ENCODE measurements around the gene PRIMPOL.
"Not testable (repeated sequence)": the region's sequence is repeated elsewhere in the genome, so short reads cannot be mapped to it uniquely, and the experiment has no call there.

PRIMPOL gene

DNA sequence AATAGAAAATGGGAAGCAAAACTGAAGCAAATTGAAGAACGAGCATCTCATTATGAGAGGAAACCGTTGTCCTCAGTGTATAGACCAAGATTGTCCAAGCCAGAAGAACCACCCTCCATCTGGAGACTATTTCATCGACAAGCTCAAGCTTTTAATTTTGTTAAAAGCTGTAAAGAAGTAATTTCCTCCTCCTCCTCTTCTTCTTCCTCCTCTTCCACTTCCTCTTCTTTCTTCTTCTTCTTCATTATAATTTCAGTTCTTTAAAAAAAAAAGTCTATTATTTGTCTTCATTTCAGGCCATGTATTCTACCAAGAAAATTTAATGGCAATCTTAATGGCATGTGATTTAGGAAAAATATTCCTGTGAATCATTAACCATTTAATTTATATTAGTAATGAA, 7.6 kb downstream of the PRIMPOL start:
- TF ChIP-seq CTCF (IDR thresholded peaks at IDR 0.05; ENCODE audit: insufficient read depth, low read length, missing control alignments) = no peak
- no peak for DNase-seq (ENCODE audit: low read depth, low spot score)
- POLR2A ChIA-PET = no interaction called here
- CTCF ChIA-PET = no interaction called here
- H3K4me3 ChIP-seq (ENCODE audit: low read depth, low read length) = no peak overlapping the region

DNA sequence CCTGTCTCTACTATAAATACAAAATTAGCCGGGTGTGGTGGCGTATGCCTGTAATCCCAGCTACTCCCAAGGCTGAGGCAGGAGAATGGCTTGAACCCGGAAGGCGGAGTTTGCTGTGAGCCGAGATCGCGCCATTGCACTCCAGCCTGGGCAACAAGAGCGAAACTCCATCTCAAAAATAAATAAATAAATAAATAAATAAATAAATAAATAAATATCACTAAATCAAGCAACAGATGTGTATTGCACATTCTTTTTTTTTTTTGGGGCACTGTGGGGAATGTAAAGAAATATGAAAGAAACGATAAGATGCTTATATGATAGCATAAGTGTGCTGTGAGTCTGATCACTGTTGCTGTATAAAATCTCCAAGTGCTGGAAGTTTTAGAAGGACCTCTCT, 8.3 kb downstream of the PRIMPOL start:
- H3K4me3 ChIP-seq (ENCODE audit: low read depth, low read length); POLR2A ChIA-PET; DNase-seq (ENCODE audit: low read depth, low spot score); CTCF ChIA-PET: not testable (repeated sequence)

GRCh38 chr4:184660978-184661377, 11.4 kb downstream of the PRIMPOL start:
- ChIA-PET POLR2A (no interaction called here), CTCF (no interaction called here)
- TF ChIP-seq CTCF (IDR thresholded peaks at IDR 0.05; ENCODE audit: insufficient read depth, low read length, missing control alignments) = no peak
- H3K4me3 ChIP-seq (ENCODE audit: low read depth, low read length) = no peak overlapping the region
- no peak for DNase-seq (ENCODE audit: low read depth, low spot score)

DNA sequence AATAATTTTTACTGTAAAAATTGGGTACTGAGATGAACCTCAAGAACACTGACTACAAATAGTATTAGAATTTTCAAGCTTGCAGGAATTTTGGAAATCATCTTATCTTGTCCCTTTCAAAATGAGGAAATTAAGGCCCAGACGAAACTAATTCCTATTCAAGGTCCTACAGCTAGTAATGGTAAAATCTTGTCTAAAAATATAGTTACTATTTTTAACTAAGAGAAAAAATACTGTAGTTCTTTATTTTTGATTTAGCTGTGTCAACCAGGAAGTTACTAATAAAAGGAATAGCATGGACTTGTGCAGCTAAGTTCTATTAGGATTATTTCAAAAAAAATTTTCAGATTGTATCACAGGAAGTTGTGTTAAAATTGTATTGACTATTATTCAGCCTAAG, 12.7 kb downstream of the PRIMPOL start:
- H3K4me3 ChIP-seq (ENCODE audit: low read depth, low read length) = no peak overlapping the region
- ChIA-PET POLR2A (no interaction called here), CTCF (interaction anchor here (0.8 to 1.2 kb wide), 3 partner anchors 8 to 343 kb away, joined by 3 read pairs; no protein-coding TSS in a partner anchor)
- no peak for TF ChIP-seq CTCF (IDR thresholded peaks at IDR 0.05; ENCODE audit: insufficient read depth, low read length, missing control alignments)
- DNase-seq (ENCODE audit: low read depth, low spot score) = no peak

DNA sequence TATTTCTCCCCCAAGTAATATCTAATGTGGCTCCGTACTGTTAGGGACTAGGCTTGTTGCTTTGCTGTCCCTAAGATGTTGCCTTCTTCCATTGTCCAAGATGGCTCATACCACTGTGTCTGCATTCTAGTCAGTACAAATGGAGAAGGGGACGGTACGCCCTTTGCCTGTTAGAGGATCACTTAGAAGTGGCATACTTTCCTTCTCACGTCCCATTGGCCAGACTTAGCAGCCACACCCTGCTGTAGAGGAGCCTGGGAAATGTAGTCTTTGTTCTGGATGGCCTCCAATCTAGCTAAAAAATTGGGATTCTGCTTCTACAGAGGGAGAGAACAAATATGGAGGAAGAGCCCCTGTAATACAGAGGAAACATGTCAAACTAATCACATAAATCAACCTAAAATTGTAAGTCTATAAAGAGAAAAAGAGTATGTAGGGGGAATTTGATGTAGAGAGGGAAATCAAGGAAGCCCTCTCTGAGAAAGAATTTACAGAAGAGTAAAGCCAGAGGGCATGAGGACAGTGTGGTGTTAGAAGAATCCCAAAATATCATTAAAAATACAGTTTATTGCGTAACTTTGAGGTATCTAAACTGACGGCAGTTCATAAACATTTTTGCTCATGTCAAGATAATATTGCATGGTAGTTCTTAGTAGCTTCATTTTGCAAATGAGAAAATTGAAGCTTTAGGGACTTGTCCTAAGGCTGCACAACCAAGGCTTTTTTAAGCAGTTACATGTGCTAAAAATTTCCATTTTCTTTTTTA, 15.1 kb downstream of the PRIMPOL start:
- POLR2A ChIA-PET = no interaction called here
- CTCF ChIA-PET = interaction anchor here (1.1 to 1.5 kb wide), 2 partner anchors 11 to 81 kb away, joined by 4 read pairs; no protein-coding TSS in a partner anchor
- no peak for TF ChIP-seq CTCF (IDR thresholded peaks at IDR 0.05; ENCODE audit: insufficient read depth, low read length, missing control alignments)

DNA sequence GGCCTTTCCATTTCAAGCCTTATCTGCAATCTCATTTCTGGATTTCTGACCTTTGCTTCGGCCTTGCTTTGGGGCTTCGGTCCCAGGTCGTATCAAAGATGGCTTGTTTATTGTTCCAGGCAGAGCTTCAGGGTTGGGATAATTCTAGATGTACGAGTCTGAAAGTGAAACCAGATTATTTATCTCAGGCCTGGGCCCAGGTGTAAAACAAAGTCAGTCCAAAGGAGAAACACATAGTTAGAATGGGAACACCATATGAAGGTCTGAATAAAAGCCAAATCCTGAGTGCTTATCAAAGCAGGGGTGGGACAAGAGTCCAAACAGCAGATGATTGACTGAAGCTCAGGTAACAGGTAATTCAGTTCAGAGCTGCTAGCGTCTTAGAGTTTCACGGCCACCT, 17.1 kb downstream of the PRIMPOL start:
- no peak for DNase-seq (ENCODE audit: low read depth, low spot score)
- H3K4me3 ChIP-seq (ENCODE audit: low read depth, low read length) = no peak overlapping the region
- TF ChIP-seq CTCF (IDR thresholded peaks at IDR 0.05; ENCODE audit: insufficient read depth, low read length, missing control alignments) = no peak
- ChIA-PET POLR2A (no interaction called here), CTCF (no interaction called here)

More for the DNA sequence above, 15.1 kb downstream of the PRIMPOL start:
- no peak overlapping the region for H3K4me3 ChIP-seq (ENCODE audit: low read depth, low read length)
- no peak for DNase-seq (ENCODE audit: low read depth, low spot score)

- ChIA-PET POLR2A (no interaction called here), CTCF (interaction anchor here (1.0 kb wide), 1 partner anchor 64 kb away, joined by 3 read pairs; no protein-coding TSS in a partner anchor)
- no peak for TF ChIP-seq CTCF (IDR thresholded peaks at IDR 0.05; ENCODE audit: insufficient read depth, low read length, missing control alignments)
- no peak overlapping the region for H3K4me3 ChIP-seq (ENCODE audit: low read depth, low read length)
- DNase-seq (ENCODE audit: low read depth, low spot score) = no peak
Measured at GRCh38 chr4:184668096-184668495, 18.6 kb downstream of the PRIMPOL start.

All from AG04449 (cell line).